Measurements from ENCODE around the gene MCF2L. TPM values are rescaled to one million over a fixed set of nuclear protein-coding genes. Genes with fewer than 3 reads are reported as not detected.

Gene MCF2L
- total RNA-seq, 1 donor from 2014 or later, result not detected

DNA sequence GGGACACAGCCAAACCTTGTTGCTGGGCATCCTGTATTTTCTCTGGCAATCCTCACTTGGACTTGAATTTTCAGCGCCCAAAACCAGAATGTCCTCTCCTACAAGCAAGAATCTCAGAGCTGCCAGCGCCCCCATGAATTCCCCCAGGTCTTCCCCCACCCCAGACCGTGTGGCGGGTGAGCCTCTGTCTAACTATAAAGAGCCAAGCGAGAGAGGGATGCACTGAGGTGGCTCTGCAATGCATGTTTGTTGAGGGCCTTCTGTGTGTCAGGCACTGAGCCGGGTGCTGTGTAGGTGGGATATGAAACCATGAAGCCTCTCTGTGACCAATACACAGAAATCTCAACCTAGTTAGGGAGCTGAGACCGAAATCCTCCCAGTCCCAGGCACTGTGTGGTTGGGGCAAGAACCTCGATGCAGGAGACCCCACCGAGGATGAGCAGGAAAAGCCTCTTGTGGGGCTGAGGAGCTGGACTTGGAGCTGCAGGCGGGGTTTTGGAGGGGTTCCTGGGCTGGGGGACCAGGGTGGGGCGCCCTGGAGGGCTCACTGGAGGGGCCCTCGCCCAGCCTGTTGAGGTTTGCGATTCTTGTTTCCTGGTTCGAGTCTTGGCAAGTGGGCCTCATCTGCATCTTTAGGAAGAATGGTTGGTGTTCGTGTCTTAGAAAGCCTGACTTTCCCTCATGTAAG lies 177.0 kb downstream of the MCF2L start:
- no peaks in the 10 kb centered on the region for H3K4me1 Mint-ChIP-seq (ENCODE audit: low read depth)
- intact Hi-C loops (cut with micrococcal nuclease), result no loop called here
- H3K36me3 Mint-ChIP-seq (ENCODE audit: low read depth), result no peaks in the 10 kb centered on the region
- no peak overlapping the region for H3K4me3 Mint-ChIP-seq
- H3K9me3 Mint-ChIP-seq, result no peaks in the 10 kb centered on the region
- H3K27ac Mint-ChIP-seq, result no peak overlapping the region
- no peak for DNase-seq (ENCODE audit: low spot score)
- peaks cover 11% of the 10 kb centered on the region for H3K27me3 Mint-ChIP-seq (ENCODE audit: insufficient read depth)

DNA sequence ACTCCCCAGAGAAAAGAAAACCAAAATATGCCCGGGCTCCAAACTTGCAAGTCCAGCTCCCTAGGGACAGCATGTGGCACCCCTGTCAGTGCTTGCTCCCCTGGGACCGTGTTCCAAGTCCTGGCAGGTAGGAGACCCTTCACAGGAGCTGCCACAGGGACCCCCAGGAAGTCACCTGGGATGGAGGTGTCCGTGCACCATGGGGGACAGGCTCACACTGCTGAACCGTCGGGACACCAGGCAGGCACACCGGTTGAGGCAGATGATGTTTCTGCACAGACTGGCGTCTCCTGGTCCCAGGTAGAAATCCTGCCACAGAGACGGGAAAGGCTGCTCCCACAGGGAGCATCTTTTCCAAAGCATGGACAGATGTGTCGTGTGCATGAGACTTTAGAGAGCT lies 177.7 kb downstream of the MCF2L start:
- intact Hi-C loops (cut with micrococcal nuclease), result no loop called here
- H3K27ac Mint-ChIP-seq, result no peak overlapping the region

DNA sequence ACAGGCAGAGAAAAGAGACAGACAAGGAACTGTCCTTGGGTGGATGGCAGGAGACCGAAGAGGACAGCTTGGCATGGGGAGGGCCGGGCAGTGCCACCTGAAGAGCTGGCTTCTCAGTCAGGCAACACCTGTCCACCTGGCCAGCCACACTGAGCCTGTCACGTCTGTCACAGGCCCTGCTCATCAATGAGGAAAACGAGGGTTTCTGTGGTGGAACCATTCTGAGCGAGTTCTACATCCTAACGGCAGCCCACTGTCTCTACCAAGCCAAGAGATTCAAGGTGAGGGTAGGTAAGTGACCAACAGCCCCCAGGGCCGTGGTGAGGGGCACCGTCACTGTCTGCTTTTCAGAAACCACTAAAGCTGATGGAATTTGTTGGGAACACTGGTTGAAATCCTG lies 178.2 kb downstream of the MCF2L start:
- Mint-ChIP-seq H3K36me3 (ENCODE audit: low read depth) (no peaks in the 10 kb centered on the region), H3K27me3 (ENCODE audit: insufficient read depth) (peaks cover 18% of the 10 kb centered on the region), H3K4me3 (no peak overlapping the region), H3K4me1 (ENCODE audit: low read depth) (peaks cover 3% of the 10 kb centered on the region), H3K27ac (no peak overlapping the region), H3K9me3 (no peaks in the 10 kb centered on the region)
- intact Hi-C loops (cut with micrococcal nuclease), result no loop called here
- no peak for DNase-seq (ENCODE audit: low spot score)

More for the DNA sequence above, 177.7 kb downstream of the MCF2L start:
- Mint-ChIP-seq H3K36me3 (ENCODE audit: low read depth) (no peaks in the 10 kb centered on the region), H3K4me1 (ENCODE audit: low read depth) (no peaks in the 10 kb centered on the region), H3K9me3 (no peaks in the 10 kb centered on the region), H3K27me3 (ENCODE audit: insufficient read depth) (peaks cover 16% of the 10 kb centered on the region), H3K4me3 (no peak overlapping the region)
- no peak for DNase-seq (ENCODE audit: low spot score)

DNA sequence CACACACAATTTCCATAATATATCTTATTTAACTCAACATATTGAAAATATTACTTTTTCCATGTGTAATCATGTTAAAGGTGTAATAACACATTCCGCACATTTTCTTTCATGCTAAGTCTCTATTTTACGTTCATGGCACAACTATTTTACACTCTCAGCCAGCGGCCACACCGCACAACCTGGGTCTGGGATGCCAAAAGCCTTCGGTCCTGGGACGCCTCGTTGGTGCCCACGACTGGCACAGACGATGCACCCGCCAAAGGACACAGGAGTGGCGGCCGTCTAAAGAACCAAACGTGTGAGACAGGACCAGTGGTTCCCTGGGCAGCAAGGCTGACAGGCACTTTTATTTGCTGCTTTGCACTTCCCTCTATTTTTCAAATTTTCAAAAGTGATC lies 179.4 kb downstream of the MCF2L start:
- no peak for DNase-seq (ENCODE audit: low spot score)
- H3K36me3 Mint-ChIP-seq (ENCODE audit: low read depth), result no peaks in the 10 kb centered on the region
- no peaks in the 10 kb centered on the region for H3K9me3 Mint-ChIP-seq
- H3K4me3 Mint-ChIP-seq, result no peak overlapping the region
- H3K27me3 Mint-ChIP-seq (ENCODE audit: insufficient read depth), result peaks cover 24% of the 10 kb centered on the region
- no peak overlapping the region for H3K27ac Mint-ChIP-seq
- H3K4me1 Mint-ChIP-seq (ENCODE audit: low read depth), result peaks cover 11% of the 10 kb centered on the region
- intact Hi-C loops (cut with micrococcal nuclease), result no loop called here

DNA sequence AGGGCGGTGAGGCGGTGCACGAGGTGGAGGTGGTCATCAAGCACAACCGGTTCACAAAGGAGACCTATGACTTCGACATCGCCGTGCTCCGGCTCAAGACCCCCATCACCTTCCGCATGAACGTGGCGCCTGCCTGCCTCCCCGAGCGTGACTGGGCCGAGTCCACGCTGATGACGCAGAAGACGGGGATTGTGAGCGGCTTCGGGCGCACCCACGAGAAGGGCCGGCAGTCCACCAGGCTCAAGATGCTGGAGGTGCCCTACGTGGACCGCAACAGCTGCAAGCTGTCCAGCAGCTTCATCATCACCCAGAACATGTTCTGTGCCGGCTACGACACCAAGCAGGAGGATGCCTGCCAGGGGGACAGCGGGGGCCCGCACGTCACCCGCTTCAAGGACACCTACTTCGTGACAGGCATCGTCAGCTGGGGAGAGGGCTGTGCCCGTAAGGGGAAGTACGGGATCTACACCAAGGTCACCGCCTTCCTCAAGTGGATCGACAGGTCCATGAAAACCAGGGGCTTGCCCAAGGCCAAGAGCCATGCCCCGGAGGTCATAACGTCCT lies 180.0 kb downstream of the MCF2L start:
- no peak overlapping the region for H3K27ac Mint-ChIP-seq
- H3K36me3 Mint-ChIP-seq (ENCODE audit: low read depth), result no peaks in the 10 kb centered on the region
- H3K4me1 Mint-ChIP-seq (ENCODE audit: low read depth), result peaks cover 11% of the 10 kb centered on the region
- intact Hi-C loops (cut with micrococcal nuclease), result no loop called here
- H3K27me3 Mint-ChIP-seq (ENCODE audit: insufficient read depth), result peaks cover 28% of the 10 kb centered on the region
- no peak for DNase-seq (ENCODE audit: low spot score)
- no peaks in the 10 kb centered on the region for H3K9me3 Mint-ChIP-seq
- H3K4me3 Mint-ChIP-seq, result no peak overlapping the region

Other genes starting within 250 kb of the MCF2L start
- not detected in 2 replicates for gene F7, start 136.6 kb downstream of the MCF2L start, total RNA-seq
- not detected in 2 replicates for gene F10, start 153.6 kb downstream of the MCF2L start, total RNA-seq
- not detected in 2 replicates for gene PROZ, start 189.4 kb downstream of the MCF2L start, total RNA-seq
- 71.5 and 78.9 TPM in 2 replicates for gene PCID2, start 239.5 kb downstream of the MCF2L start, total RNA-seq
- 86.5 and 89.9 TPM in 2 replicates for gene CUL4A, start 240.4 kb downstream of the MCF2L start, total RNA-seq